GM18517 (cell line): ENCODE results near the gene SGCE.

Source experiments
- ATAC-seq: cut with Tn5 transposase; IDR thresholded peaks from one replicate; pipeline ENCODE4 v1.9.1; 2021; ENCODE audit warnings: mild to moderate bottlenecking, moderate library complexity; ENCODE audit not compliant: unreplicated experiment

Gene SGCE

GRCh38 chr7:94630855-94631254 is 25.1 kb downstream of the SGCE start:
- no peak for ATAC-seq

- ATAC-seq = no peak
These were observed 32.1 kb downstream of the SGCE start for GRCh38 chr7:94623820-94624219.

GRCh38 chr7:94621120-94621519 is 34.8 kb downstream of the SGCE start:
- ATAC-seq = no peak

- peak; percentile 99 for ATAC-seq
These were observed 35.2 kb downstream of the SGCE start for GRCh38 chr7:94620703-94621118.

- no peak for ATAC-seq
These were observed 37.8 kb downstream of the SGCE start for GRCh38 chr7:94618126-94618525.

- ATAC-seq = no peak
These were observed 39.1 kb downstream of the SGCE start for GRCh38 chr7:94616855-94617254.

- no peak for ATAC-seq
These were observed 40.3 kb downstream of the SGCE start for GRCh38 chr7:94615666-94616065.

- ATAC-seq = no peak
These were observed 43.3 kb downstream of the SGCE start for GRCh38 chr7:94612661-94613060.

GRCh38 chr7:94612253-94612652 is 43.7 kb downstream of the SGCE start:
- no peak for ATAC-seq

- no peak for ATAC-seq
These were observed 46.4 kb downstream of the SGCE start for GRCh38 chr7:94609561-94609960.

- ATAC-seq = peak; percentile 65
These were observed 50.9 kb downstream of the SGCE start for GRCh38 chr7:94605031-94605430.

GRCh38 chr7:94602181-94602580 is 53.8 kb downstream of the SGCE start:
- no peak for ATAC-seq

- ATAC-seq = no peak
These were observed 55.7 kb downstream of the SGCE start for GRCh38 chr7:94600267-94600666.

- ATAC-seq = no peak
These were observed 60.2 kb downstream of the SGCE start for GRCh38 chr7:94595717-94596116.

GRCh38 chr7:94594882-94595281 is 61.1 kb downstream of the SGCE start:
- ATAC-seq = no peak

- no peak for ATAC-seq
These were observed 64.8 kb downstream of the SGCE start for GRCh38 chr7:94591176-94591575.

- no peak for ATAC-seq
These were observed 65.3 kb downstream of the SGCE start for GRCh38 chr7:94590526-94591162.

- no peak for ATAC-seq
These were observed 67.9 kb downstream of the SGCE start for GRCh38 chr7:94588075-94588474.

- ATAC-seq = no peak
These were observed 71.8 kb downstream of the SGCE start for GRCh38 chr7:94584113-94584512.

GRCh38 chr7:94580601-94581000 is 75.3 kb downstream of the SGCE start:
- no peak for ATAC-seq

GRCh38 chr7:94579470-94579869 is 76.5 kb downstream of the SGCE start:
- ATAC-seq = no peak

- ATAC-seq = no peak
These were observed 77.3 kb downstream of the SGCE start for GRCh38 chr7:94578614-94579013.

GRCh38 chr7:94577357-94577756 is 78.6 kb downstream of the SGCE start:
- no peak for ATAC-seq
